Endothelial cell of umbilical vein (primary cell): ENCODE results near the gene GSC2. TPM values are rescaled to one million over a fixed set of nuclear protein-coding genes. Genes with fewer than 3 reads are reported as not detected.
A peak's percentile ranks its signal among the peaks of the same experiment; 100 is the strongest.

ENCODE experiments used
- BruUV-seq: library from RNA; stranded (reverse); fragments of 400-500 nt; replicated peaks from 2 replicates; lab custom pipeline; 2021; lab: Mats Ljungman, UMichigan
- CTCF ChIA-PET: fragments of 300-600, 350-600 bp; sonication (Branson Sonifier 250); formaldehyde crosslinking; loops from one replicate; lab custom pipeline; 2021; ENCODE audit warnings: antibody characterized with exemption, inconsistent platforms; lab: Charles Lee
- POLR2A ChIA-PET: fragments of 300-600, 350-600 bp; sonication (Branson Sonifier 250); formaldehyde crosslinking; loops from one replicate; lab custom pipeline; 2021; ENCODE audit warnings: antibody characterized with exemption, inconsistent platforms; lab: Charles Lee
- DNase-seq: peaks from one replicate; pipeline ENCODE4 v3.0.0-alpha.2; 2011; ENCODE audit warnings: low read depth, low spot score
- FAIRE-seq: peaks from 2 replicates; lab custom pipeline; 2011; peaks lifted over from hg19 to GRCh38; lab: Jason Lieb, UNC
- H2AFZ ChIP-seq: 2 replicates; pipeline ENCODE4 v1.6.0; 2012; ENCODE audit warnings: low read depth, low read length, control low read depth, inconsistent platforms
- H3K27ac ChIP-seq: 2 replicates; pipeline ENCODE4 v1.5.1; 2011; ENCODE audit warnings: low read depth, mild to moderate bottlenecking, control low read depth, low read length, moderate library complexity; ENCODE audit not compliant: insufficient read depth
- H3K27me3 ChIP-seq, 2 experiments: 2 replicates each; pipeline versions ENCODE4 v1.6.0 to v1.6.1; 2011; ENCODE audit warnings: low read length in 2 of 2, mixed read lengths in 1 of 2; ENCODE audit not compliant: control insufficient read depth in 2 of 2, insufficient read depth in 2 of 2
- H3K36me3 ChIP-seq, 2 experiments: 2 replicates in 1 of 2; 3 replicates in 1 of 2; pipeline ENCODE4 v1.5.1; 2011; ENCODE audit warnings: low read length in 2 of 2, mild to moderate bottlenecking in 1 of 2, moderate library complexity in 1 of 2; ENCODE audit not compliant: control insufficient read depth in 2 of 2, insufficient read depth in 2 of 2; ENCODE audit errors: extremely low read depth in 1 of 2
- H3K4me1 ChIP-seq: 3 replicates; pipeline ENCODE4 v1.5.1; 2011; ENCODE audit warnings: mild to moderate bottlenecking, low read length; ENCODE audit not compliant: control insufficient read depth, insufficient read depth; ENCODE audit errors: extremely low read depth
- H3K4me2 ChIP-seq: 2 replicates; pipeline ENCODE4 v1.6.1; 2011; ENCODE audit warnings: low read length, control low read depth, mixed read lengths; ENCODE audit not compliant: insufficient read depth
- H3K4me3 ChIP-seq, 3 experiments: fragments of 200-600 bp in 1 of 3; sonication (generic), shearing (Covaris generic) in 1 of 3; replicated peaks in 1 of 3; 2 replicates each; pipeline ENCODE4 v1.5.1; 2011 to 2016; ENCODE audit warnings: control low read depth in 3 of 3, low read length in 3 of 3, mild to moderate bottlenecking in 2 of 3, inconsistent platforms in 1 of 3, low read depth in 1 of 3, moderate library complexity in 1 of 3; ENCODE audit not compliant: insufficient read depth in 1 of 3
- H3K79me2 ChIP-seq: 2 replicates; pipeline ENCODE4 v1.6.0; 2012; ENCODE audit warnings: low read length, inconsistent platforms; ENCODE audit not compliant: control insufficient read depth, insufficient read depth
- H3K9ac ChIP-seq: replicated peaks from 2 replicates; pipeline ENCODE3; 2011; ENCODE audit warnings: low read length, control low read depth; ENCODE audit not compliant: insufficient read depth; ENCODE audit errors: extremely low read depth
- H3K9me1 ChIP-seq: replicated peaks from 3 replicates; pipeline ENCODE4 v1.6.0; 2011; ENCODE audit warnings: mild to moderate bottlenecking, low read length; ENCODE audit not compliant: control insufficient read depth, insufficient read depth; ENCODE audit errors: extremely low read depth
- H3K9me3 ChIP-seq: replicated peaks from 2 replicates; pipeline ENCODE4 v1.5.1; 2012; ENCODE audit warnings: low read length, inconsistent platforms; ENCODE audit not compliant: control insufficient read depth, insufficient read depth
- H4K20me1 ChIP-seq: replicated peaks from 2 replicates; pipeline ENCODE3; 2011; ENCODE audit warnings: mild to moderate bottlenecking, low read length; ENCODE audit not compliant: control insufficient read depth, insufficient read depth; ENCODE audit errors: extremely low read depth
- CTCF ChIP-seq, 2 donors: IDR thresholded peaks; 1 replicate in 1 of 2; 2 replicates in 1 of 2; pipeline ENCODE4 v1.5.1; 2011; ENCODE audit warnings: low read length in 2 of 2, mild to moderate bottlenecking in 2 of 2, moderate library complexity in 2 of 2, control low read depth in 1 of 2, inconsistent platforms in 1 of 2, low read depth in 1 of 2; ENCODE audit not compliant: insufficient read depth in 1 of 2; ENCODE audit errors: extremely low read depth in 1 of 2
- EZH2 ChIP-seq: IDR thresholded peaks from 2 replicates; pipeline ENCODE4 v1.6.1; 2012; ENCODE audit warnings: borderline replicate concordance, low read depth, mild to moderate bottlenecking, moderate library complexity, low read length, inconsistent platforms; ENCODE audit not compliant: severe bottlenecking
- FOS ChIP-seq: IDR thresholded peaks from 2 replicates; pipeline ENCODE4 v1.6.1; 2011; ENCODE audit warnings: mild to moderate bottlenecking, low read length, moderate library complexity, borderline replicate concordance; ENCODE audit not compliant: insufficient read depth
- GATA2 ChIP-seq: IDR thresholded peaks from 2 replicates; pipeline ENCODE4 v1.7.0; 2011; ENCODE audit warnings: low read depth, mild to moderate bottlenecking, moderate library complexity, mixed read lengths, low read length; ENCODE audit not compliant: insufficient read length, insufficient read depth
- JUN ChIP-seq: IDR thresholded peaks from 2 replicates; pipeline ENCODE4 v1.6.1; 2011; ENCODE audit warnings: borderline replicate concordance, low read depth; ENCODE audit not compliant: insufficient read length, insufficient read depth
- MYC ChIP-seq: IDR thresholded peaks from one replicate; pipeline ENCODE4 v1.6.1; 2011; ENCODE audit warnings: mild to moderate bottlenecking, low read depth, low read length
- POLR2A ChIP-seq: IDR thresholded peaks from 2 replicates; pipeline ENCODE4 v1.6.1; 2012; ENCODE audit warnings: low read depth, mild to moderate bottlenecking, control low read depth, low read length
- POLR2AphosphoS5 ChIP-seq: IDR thresholded peaks from 2 replicates; pipeline ENCODE4 v1.6.1; 2012; ENCODE audit warnings: low read depth, mild to moderate bottlenecking, control low read depth, low read length, moderate library complexity; ENCODE audit not compliant: insufficient read depth
- dilution Hi-C: fragments of 300-500 bp; cut with MboI; formaldehyde crosslinking; loops from one replicate; pipeline ENCODE4 v1.15.0; 2019; ENCODE audit warnings: low sequenced_read_pairs; ENCODE audit not compliant: extremely low pct_ligation_motif_present
- intact Hi-C: fragments of 100-400 bp; cut with micrococcal nuclease; formaldehyde crosslinking; loops from one replicate; pipeline ENCODE4 v1.10.0; 2022
- polyA plus RNA-seq, 4 experiments: library from polyadenylated mRNA; depleted of rRNA in 3 of 4; stranded (reverse) in 3 of 4; unstranded in 1 of 4; fragments of >200 nt; gene quantifications; 2 replicates each; pipeline versions ENCODE4 v1.2.1 to v1.2.3, GENCODE V29; 2011 to 2012; ENCODE audit warnings: missing spikeins in 1 of 4
- total RNA-seq: library from RNA; stranded (reverse); gene quantifications from 2 replicates; pipeline ENCODE4 v1.2.3, GENCODE V29; 2021
- TF ChIP-seq, protein P1 (sequence below): IDR thresholded peaks from 2 replicates; pipeline ENCODE4 v1.6.1; 2011; ENCODE audit not compliant: insufficient read depth, insufficient read length

GSC2 gene
- total and polyA plus RNA-seq, 2 donors (not counting 3 experiments of a cell fraction or from before 2014, with no cell fraction given) = not detected

DNA sequence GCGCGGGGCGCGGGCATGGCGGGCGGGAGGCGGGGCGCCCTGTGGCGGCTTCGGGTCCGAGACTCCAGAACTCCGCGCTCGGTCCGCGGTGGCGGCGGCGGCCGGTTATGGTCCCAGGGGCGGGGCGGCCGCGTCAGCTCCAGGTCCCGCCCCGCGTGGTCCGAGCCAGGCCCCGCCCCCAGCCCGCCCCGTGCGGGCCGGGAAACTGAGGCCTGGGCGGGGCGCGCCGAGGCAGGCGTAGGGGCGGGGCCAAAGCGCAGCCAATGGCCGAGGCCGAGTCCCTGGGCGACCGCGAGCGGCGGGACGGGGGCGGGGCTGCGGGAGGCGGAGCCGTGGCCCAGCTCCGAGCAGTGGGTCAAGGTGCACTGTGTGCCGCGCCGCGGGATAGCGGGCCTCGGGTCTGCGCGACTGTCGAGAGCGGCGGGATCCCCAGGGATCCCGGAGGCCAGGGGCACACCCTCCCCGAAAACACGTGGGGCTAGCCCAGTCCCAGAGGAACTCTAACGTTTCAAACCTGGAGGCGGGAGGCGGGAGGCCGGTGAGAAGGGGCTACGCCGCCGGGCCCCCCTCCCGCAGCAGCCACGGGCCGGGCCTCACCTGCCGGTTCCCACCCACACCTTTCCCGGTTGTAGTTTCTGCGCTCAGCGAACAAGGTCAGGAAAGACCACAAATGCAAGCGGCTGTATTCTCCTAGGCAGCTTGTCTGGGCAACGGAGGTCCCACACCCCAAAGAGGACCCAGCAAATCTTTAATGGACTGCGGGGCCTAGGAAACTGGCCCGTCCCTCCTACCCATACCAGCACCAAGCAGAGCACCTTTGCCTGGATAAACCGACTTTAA lies 28.8 kb upstream of the GSC2 start, which contains the start of gene SLC25A1:
TSS of gene SLC25A1 (minus strand) at position 80 of the 840 bp plus-strand sequence. CDS start at position 17, 63 bp downstream.
- no peaks in the 10 kb centered on the region for H4K20me1 ChIP-seq
- peaks cover 7% of the 10 kb centered on the region for H3K4me1 ChIP-seq
- intact Hi-C loops = loop anchor here (1.0 to 5.0 kb wide), 5 partner anchors 35 to 451 kb away; partner anchors contain the start of genes C22orf39, CDC45, ESS2 and MRPL40
- H3K9me3 ChIP-seq = no peaks in the 10 kb centered on the region
- peak within 1 kb of the TSS; percentile 92 for H3K4me2 ChIP-seq
- dilution Hi-C loops = no loop called here
- ChIA-PET CTCF (interaction anchor here (0.5 to 3.5 kb wide), 30 partner anchors 8 to 453 kb away, joined by 3 to 25 read pairs (median 4); partner anchors contain the start of genes CLTCL1, ESS2, HIRA and MRPL40), POLR2A (interaction anchor here (1.1 kb wide), 1 partner anchor 113 kb away, joined by 5 read pairs; the partner anchor contains the start of gene CLTCL1)
- H3K27ac ChIP-seq = peak within 1 kb of the TSS; percentile 56
- peak within 1 kb of the TSS; percentile 74 for H3K9ac ChIP-seq
- DNase-seq (peak; percentile 88), FAIRE-seq (peak; percentile 91)
- peak within 1 kb of the TSS; percentile 86 for H2AFZ ChIP-seq
- H3K4me3 ChIP-seq = peak within 1 kb of the TSS; percentile 60 to 89 (median 68)
- no peak for TF ChIP-seq EZH2
- TF ChIP-seq POLR2A = peak; percentile 31
- H3K36me3 ChIP-seq = peaks cover 0 to 5% of the 10 kb centered on the region in 2 experiments
- BruUV-seq = no TSS peak
- H3K79me2 ChIP-seq = peaks cover 12% of the 10 kb centered on the region
- no peaks in the 10 kb centered on the region for H3K9me1 ChIP-seq
- no peaks in the 10 kb centered on the region for H3K27me3 ChIP-seq

- H3K4me3 ChIP-seq = peak overlapping the region; percentile 60 to 89 (median 68)
- H3K4me1 ChIP-seq = peaks cover 9% of the 10 kb centered on the region
- H3K9me1 ChIP-seq = no peaks in the 10 kb centered on the region
- H4K20me1 ChIP-seq = no peaks in the 10 kb centered on the region
- H3K36me3 ChIP-seq = peaks cover 0 to 5% of the 10 kb centered on the region in 2 experiments
- H3K27ac ChIP-seq = peak overlapping the region; percentile 56
- no peaks in the 10 kb centered on the region for H3K9me3 ChIP-seq
- ChIA-PET CTCF (interaction anchor here (0.5 to 3.5 kb wide), 14 partner anchors 9 to 452 kb away, joined by 3 to 25 read pairs (median 6); partner anchors contain the start of genes CLTCL1 and ESS2), POLR2A (no interaction called here)
- peak; percentile 46 for DNase-seq
- TF ChIP-seq JUN (no peak), POLR2A (no peak), POLR2AphosphoS5 (no peak), CTCF (IDR thresholded peaks at IDR 0.05; ENCODE audit: extremely low read depth in 1 of 2, insufficient read depth in 1 of 2, low read depth in 1 of 2, low read length in 2 of 2) (no peak), MYC (no peak), GATA2 (no peak), EZH2 (no peak), FOS (no peak)
- TF ChIP-seq, protein P1, sequence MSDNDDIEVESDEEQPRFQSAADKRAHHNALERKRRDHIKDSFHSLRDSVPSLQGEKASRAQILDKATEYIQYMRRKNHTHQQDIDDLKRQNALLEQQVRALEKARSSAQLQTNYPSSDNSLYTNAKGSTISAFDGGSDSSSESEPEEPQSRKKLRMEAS = no peak
- peak overlapping the region; percentile 74 for H3K9ac ChIP-seq
- no peaks in the 10 kb centered on the region for H3K27me3 ChIP-seq
- BruUV-seq = no TSS peak
- dilution Hi-C loops (no loop called here), intact Hi-C loops (loop anchor here (1.0 to 5.0 kb wide), 3 partner anchors 34 to 269 kb away; partner anchors contain the start of genes C22orf39, ESS2 and MRPL40)
- FAIRE-seq = peak; percentile 64
- peaks cover 20% of the 10 kb centered on the region for H3K79me2 ChIP-seq
- peak overlapping the region; percentile 60 for H2AFZ ChIP-seq
- peak overlapping the region; percentile 62 for H3K4me2 ChIP-seq
These were observed 28.1 kb upstream of the GSC2 start for GRCh38 chr22:19178065-19178656.
